Measurements from ENCODE around the gene RLBP1.

GRCh38 chr15:89168316-89168833 lies 53.0 kb downstream of the RLBP1 start:
- no peak for TF ChIP-seq POLR2A (IDR thresholded peaks at IDR 0.05)
- TF ChIP-seq CTCF (IDR thresholded peaks at IDR 0.05) = no peak

Measured in prostate gland (tissue), 2 donors.